Endothelial cell of umbilical vein (primary cell): ENCODE measurements around the gene TUT1. TPM values are rescaled to one million over a fixed set of nuclear protein-coding genes. Genes with fewer than 3 reads are reported as not detected.

ENCODE experiments used
- BruUV-seq: library from RNA; stranded (reverse); fragments of 400-500 nt; replicated peaks from 2 replicates; lab custom pipeline; 2021; lab: Mats Ljungman, UMichigan
- CTCF ChIA-PET: fragments of 300-600, 350-600 bp; sonication (Branson Sonifier 250); formaldehyde crosslinking; loops from one replicate; lab custom pipeline; 2021; ENCODE audit warnings: antibody characterized with exemption, inconsistent platforms; lab: Charles Lee
- POLR2A ChIA-PET: fragments of 300-600, 350-600 bp; sonication (Branson Sonifier 250); formaldehyde crosslinking; loops from one replicate; lab custom pipeline; 2021; ENCODE audit warnings: antibody characterized with exemption, inconsistent platforms; lab: Charles Lee
- DNase-seq: peaks from one replicate; pipeline ENCODE4 v3.0.0-alpha.2; 2011; ENCODE audit warnings: low read depth, low spot score
- FAIRE-seq: peaks from 2 replicates; lab custom pipeline; 2011; peaks lifted over from hg19 to GRCh38; lab: Jason Lieb, UNC
- H2AFZ ChIP-seq: 2 replicates; pipeline ENCODE4 v1.6.0; 2012; ENCODE audit warnings: low read depth, low read length, control low read depth, inconsistent platforms
- H3K27ac ChIP-seq: 2 replicates; pipeline ENCODE4 v1.5.1; 2011; ENCODE audit warnings: low read depth, mild to moderate bottlenecking, control low read depth, low read length, moderate library complexity; ENCODE audit not compliant: insufficient read depth
- H3K27me3 ChIP-seq, 2 experiments: 2 replicates each; pipeline versions ENCODE4 v1.6.0 to v1.6.1; 2011; ENCODE audit warnings: low read length in 2 of 2, mixed read lengths in 1 of 2; ENCODE audit not compliant: control insufficient read depth in 2 of 2, insufficient read depth in 2 of 2
- H3K36me3 ChIP-seq, 2 experiments: 2 replicates in 1 of 2; 3 replicates in 1 of 2; pipeline ENCODE4 v1.5.1; 2011; ENCODE audit warnings: low read length in 2 of 2, mild to moderate bottlenecking in 1 of 2, moderate library complexity in 1 of 2; ENCODE audit not compliant: control insufficient read depth in 2 of 2, insufficient read depth in 2 of 2; ENCODE audit errors: extremely low read depth in 1 of 2
- H3K4me1 ChIP-seq: 3 replicates; pipeline ENCODE4 v1.5.1; 2011; ENCODE audit warnings: mild to moderate bottlenecking, low read length; ENCODE audit not compliant: control insufficient read depth, insufficient read depth; ENCODE audit errors: extremely low read depth
- H3K4me2 ChIP-seq: 2 replicates; pipeline ENCODE4 v1.6.1; 2011; ENCODE audit warnings: low read length, control low read depth, mixed read lengths; ENCODE audit not compliant: insufficient read depth
- H3K4me3 ChIP-seq, 3 experiments: fragments of 200-600 bp in 1 of 3; sonication (generic), shearing (Covaris generic) in 1 of 3; replicated peaks in 1 of 3; 2 replicates each; pipeline ENCODE4 v1.5.1; 2011 to 2016; ENCODE audit warnings: control low read depth in 3 of 3, low read length in 3 of 3, mild to moderate bottlenecking in 2 of 3, inconsistent platforms in 1 of 3, low read depth in 1 of 3, moderate library complexity in 1 of 3; ENCODE audit not compliant: insufficient read depth in 1 of 3
- H3K79me2 ChIP-seq: 2 replicates; pipeline ENCODE4 v1.6.0; 2012; ENCODE audit warnings: low read length, inconsistent platforms; ENCODE audit not compliant: control insufficient read depth, insufficient read depth
- H3K9ac ChIP-seq: replicated peaks from 2 replicates; pipeline ENCODE3; 2011; ENCODE audit warnings: low read length, control low read depth; ENCODE audit not compliant: insufficient read depth; ENCODE audit errors: extremely low read depth
- H3K9me1 ChIP-seq: replicated peaks from 3 replicates; pipeline ENCODE4 v1.6.0; 2011; ENCODE audit warnings: mild to moderate bottlenecking, low read length; ENCODE audit not compliant: control insufficient read depth, insufficient read depth; ENCODE audit errors: extremely low read depth
- H3K9me3 ChIP-seq: replicated peaks from 2 replicates; pipeline ENCODE4 v1.5.1; 2012; ENCODE audit warnings: low read length, inconsistent platforms; ENCODE audit not compliant: control insufficient read depth, insufficient read depth
- H4K20me1 ChIP-seq: replicated peaks from 2 replicates; pipeline ENCODE3; 2011; ENCODE audit warnings: mild to moderate bottlenecking, low read length; ENCODE audit not compliant: control insufficient read depth, insufficient read depth; ENCODE audit errors: extremely low read depth
- EZH2 ChIP-seq: IDR thresholded peaks from 2 replicates; pipeline ENCODE4 v1.6.1; 2012; ENCODE audit warnings: borderline replicate concordance, low read depth, mild to moderate bottlenecking, moderate library complexity, low read length, inconsistent platforms; ENCODE audit not compliant: severe bottlenecking
- FOS ChIP-seq: IDR thresholded peaks from 2 replicates; pipeline ENCODE4 v1.6.1; 2011; ENCODE audit warnings: mild to moderate bottlenecking, low read length, moderate library complexity, borderline replicate concordance; ENCODE audit not compliant: insufficient read depth
- GATA2 ChIP-seq: IDR thresholded peaks from 2 replicates; pipeline ENCODE4 v1.7.0; 2011; ENCODE audit warnings: low read depth, mild to moderate bottlenecking, moderate library complexity, mixed read lengths, low read length; ENCODE audit not compliant: insufficient read length, insufficient read depth
- JUN ChIP-seq: IDR thresholded peaks from 2 replicates; pipeline ENCODE4 v1.6.1; 2011; ENCODE audit warnings: borderline replicate concordance, low read depth; ENCODE audit not compliant: insufficient read length, insufficient read depth
- MAX ChIP-seq: IDR thresholded peaks from 2 replicates; pipeline ENCODE4 v1.6.1; 2011; ENCODE audit not compliant: insufficient read depth, insufficient read length
- POLR2A ChIP-seq: IDR thresholded peaks from 2 replicates; pipeline ENCODE4 v1.6.1; 2012; ENCODE audit warnings: low read depth, mild to moderate bottlenecking, control low read depth, low read length
- POLR2AphosphoS5 ChIP-seq: IDR thresholded peaks from 2 replicates; pipeline ENCODE4 v1.6.1; 2012; ENCODE audit warnings: low read depth, mild to moderate bottlenecking, control low read depth, low read length, moderate library complexity; ENCODE audit not compliant: insufficient read depth
- dilution Hi-C: fragments of 300-500 bp; cut with MboI; formaldehyde crosslinking; loops from one replicate; pipeline ENCODE4 v1.15.0; 2019; ENCODE audit warnings: low sequenced_read_pairs; ENCODE audit not compliant: extremely low pct_ligation_motif_present
- intact Hi-C: fragments of 100-400 bp; cut with micrococcal nuclease; formaldehyde crosslinking; loops from one replicate; pipeline ENCODE4 v1.10.0; 2022
- polyA plus RNA-seq, 4 experiments: library from polyadenylated mRNA; depleted of rRNA in 3 of 4; stranded (reverse) in 3 of 4; unstranded in 1 of 4; fragments of >200 nt; gene quantifications; 2 replicates each; pipeline versions ENCODE4 v1.2.1 to v1.2.3, GENCODE V29; 2011 to 2012; ENCODE audit warnings: missing spikeins in 1 of 4
- total RNA-seq: library from RNA; stranded (reverse); gene quantifications from 2 replicates; pipeline ENCODE4 v1.2.3, GENCODE V29; 2021
- TF ChIP-seq, protein P1 (sequence below), 2 donors: IDR thresholded peaks; 1 replicate in 1 of 2; 2 replicates in 1 of 2; pipeline ENCODE4 v1.5.1; 2011; ENCODE audit warnings: low read length in 2 of 2, mild to moderate bottlenecking in 2 of 2, moderate library complexity in 2 of 2, control low read depth in 1 of 2, inconsistent platforms in 1 of 2, low read depth in 1 of 2; ENCODE audit not compliant: insufficient read depth in 1 of 2; ENCODE audit errors: extremely low read depth in 1 of 2

Gene TUT1
- total and polyA plus RNA-seq, 2 donors (not counting 3 experiments of a cell fraction or from before 2014, with no cell fraction given), result 12.7 to 16.9 TPM

GRCh38 chr11:62543680-62544444 is 47.5 kb downstream of the TUT1 start:
- BruUV-seq, result no TSS peak
- intact Hi-C loops, result loop anchor here (1.0 to 5.0 kb wide), 4 partner anchors 35 to 162 kb away; no protein-coding TSS in a partner anchor
- Histone ChIP-seq H3K4me2 (peak overlapping the region; percentile 48), H3K9me3 (no peaks in the 10 kb centered on the region), H3K79me2 (peaks cover 76% of the 10 kb centered on the region), H3K27ac (no peak overlapping the region), H3K36me3 (no peaks in the 10 kb centered on the region), H3K27me3 (no peaks in the 10 kb centered on the region), H3K9ac (peak overlapping the region; percentile 28), H3K4me1 (peaks cover 70% of the 10 kb centered on the region), H2AFZ (no peak overlapping the region), H3K4me3 (peak overlapping the region; percentile 53 to 82 (median 55)), H4K20me1 (peaks cover 4% of the 10 kb centered on the region), H3K9me1 (no peaks in the 10 kb centered on the region)
- FAIRE-seq (peak; percentile 86), DNase-seq (no peak)
- ChIA-PET CTCF (interaction anchor here (0.6 to 11.2 kb wide), 19 partner anchors 15 to 210 kb away, joined by 3 to 377 read pairs (median 11); partner anchors contain the start of genes TUT1 and ZBTB3), POLR2A (interaction anchor here (0.6 to 1.4 kb wide), 6 partner anchors 9 to 231 kb away, joined by 4 to 7 read pairs (median 4); partner anchors contain the start of genes EEF1G and MTA2)
- TF ChIP-seq MAX, result no peak
- peak; percentile 61 for TF ChIP-seq POLR2A
- dilution Hi-C loops, result no loop called here

GRCh38 chr11:62542750-62543567 is 48.4 kb downstream of the TUT1 start:
- Histone ChIP-seq H3K4me3 (peak overlapping the region in 2 of 3 experiments; percentile 53 to 55), H2AFZ (no peak overlapping the region), H3K79me2 (peaks cover 85% of the 10 kb centered on the region), H3K9me1 (no peaks in the 10 kb centered on the region), H3K4me2 (peak overlapping the region; percentile 48), H3K9ac (peak overlapping the region; percentile 28), H3K27ac (peak overlapping the region; percentile 12), H3K36me3 (no peaks in the 10 kb centered on the region), H4K20me1 (peaks cover 7% of the 10 kb centered on the region), H3K4me1 (peaks cover 64% of the 10 kb centered on the region), H3K9me3 (no peaks in the 10 kb centered on the region), H3K27me3 (no peaks in the 10 kb centered on the region)
- intact Hi-C loops (loop anchor here (1.0 to 5.0 kb wide), 4 partner anchors 46 to 161 kb away; no protein-coding TSS in a partner anchor), dilution Hi-C loops (no loop called here)
- ChIA-PET POLR2A (interaction anchor here (1.3 to 1.6 kb wide), 3 partner anchors 18 to 118 kb away, joined by 4 to 10 read pairs (median 5); partner anchors contain the start of gene EEF1G), CTCF (interaction anchor here (0.5 to 11.2 kb wide), 52 partner anchors 10 to 593 kb away, joined by 3 to 377 read pairs (median 6); partner anchors contain the start of genes B3GAT3, EEF1G, LBHD1 and MTA2)
- peak; percentile 75 for DNase-seq
- TF ChIP-seq GATA2, result no peak
- no peak for TF ChIP-seq POLR2A
- TF ChIP-seq, protein P1, sequence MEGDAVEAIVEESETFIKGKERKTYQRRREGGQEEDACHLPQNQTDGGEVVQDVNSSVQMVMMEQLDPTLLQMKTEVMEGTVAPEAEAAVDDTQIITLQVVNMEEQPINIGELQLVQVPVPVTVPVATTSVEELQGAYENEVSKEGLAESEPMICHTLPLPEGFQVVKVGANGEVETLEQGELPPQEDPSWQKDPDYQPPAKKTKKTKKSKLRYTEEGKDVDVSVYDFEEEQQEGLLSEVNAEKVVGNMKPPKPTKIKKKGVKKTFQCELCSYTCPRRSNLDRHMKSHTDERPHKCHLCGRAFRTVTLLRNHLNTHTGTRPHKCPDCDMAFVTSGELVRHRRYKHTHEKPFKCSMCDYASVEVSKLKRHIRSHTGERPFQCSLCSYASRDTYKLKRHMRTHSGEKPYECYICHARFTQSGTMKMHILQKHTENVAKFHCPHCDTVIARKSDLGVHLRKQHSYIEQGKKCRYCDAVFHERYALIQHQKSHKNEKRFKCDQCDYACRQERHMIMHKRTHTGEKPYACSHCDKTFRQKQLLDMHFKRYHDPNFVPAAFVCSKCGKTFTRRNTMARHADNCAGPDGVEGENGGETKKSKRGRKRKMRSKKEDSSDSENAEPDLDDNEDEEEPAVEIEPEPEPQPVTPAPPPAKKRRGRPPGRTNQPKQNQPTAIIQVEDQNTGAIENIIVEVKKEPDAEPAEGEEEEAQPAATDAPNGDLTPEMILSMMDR (IDR thresholded peaks at IDR 0.05; ENCODE audit: extremely low read depth in 1 of 2, insufficient read depth in 1 of 2, low read depth in 1 of 2, low read length in 2 of 2), result peak; percentile 98 to 100
- peak; percentile 70 for TF ChIP-seq POLR2AphosphoS5
- no peak for TF ChIP-seq FOS
- TF ChIP-seq EZH2, result no peak
- TF ChIP-seq JUN, result no peak
- TF ChIP-seq MAX, result no peak
- no peak for FAIRE-seq
- BruUV-seq, result no TSS peak
